ENCODE data around the gene MIER2. TPM values are rescaled to one million over a fixed set of nuclear protein-coding genes. Genes with fewer than 3 reads are reported as not detected.
"Not testable (repeated sequence)": the region's sequence is repeated elsewhere in the genome, so short reads cannot be mapped to it uniquely, and the experiment has no call there.

The MIER2 gene
- total RNA-seq, 1 donor from 2014 or later, result 43.5 TPM

DNA sequence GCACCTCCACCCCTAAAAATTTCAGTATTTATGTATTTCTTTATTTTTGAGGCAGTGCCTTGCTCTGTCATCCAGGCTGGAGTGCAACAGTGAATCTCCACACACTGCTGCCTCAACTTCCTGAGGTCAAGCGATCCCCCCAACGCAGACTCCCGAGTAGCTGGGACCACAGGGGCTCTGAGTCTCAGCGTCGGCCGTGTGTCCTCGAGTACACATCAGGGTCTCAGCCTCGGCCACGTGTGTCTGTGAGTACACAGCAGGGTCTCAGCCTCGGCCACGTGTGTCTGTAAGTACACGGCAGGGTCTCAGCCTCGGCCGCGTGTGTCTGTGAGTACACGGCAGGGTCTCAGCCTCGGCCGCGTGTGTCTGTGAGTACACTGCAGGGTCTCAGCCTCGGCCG, 43.2 kb upstream of the MIER2 start:
- Mint-ChIP-seq H3K27ac (ENCODE audit: unreplicated experiment) (no peak overlapping the region), H3K9me3 (ENCODE audit: unreplicated experiment) (peaks cover 2% of the 10 kb centered on the region), H3K36me3 (ENCODE audit: low read depth, unreplicated experiment) (peaks cover 3% of the 10 kb centered on the region), H3K4me1 (ENCODE audit: low read depth, unreplicated experiment) (peaks cover 1% of the 10 kb centered on the region), H3K4me3 (ENCODE audit: unreplicated experiment) (no peak overlapping the region), H3K27me3 (ENCODE audit: low read depth, unreplicated experiment) (peaks cover 16% of the 10 kb centered on the region)
- Histone ChIP-seq H3K4me3 (ENCODE audit: insufficient read depth, low read depth, low read length) (no peak overlapping the region), H3K9ac (ENCODE audit: low read length) (no peak overlapping the region), H2AFZ (ENCODE audit: low read depth, low read length) (no peak overlapping the region), H3K27me3 (ENCODE audit: insufficient read depth, low read length) (peaks cover 5% of the 10 kb centered on the region), H3K4me2 (ENCODE audit: low read length) (no peak overlapping the region), H3K4me1 (ENCODE audit: insufficient read depth, low read length) (peaks cover 2% of the 10 kb centered on the region), H3K9me3 (ENCODE audit: insufficient read depth, low read depth, low read length) (no peaks in the 10 kb centered on the region), H3K27ac (ENCODE audit: low read depth, low read length) (no peak overlapping the region), H3K36me3 (ENCODE audit: insufficient read depth, low read length) (no peaks in the 10 kb centered on the region), H3K79me2 (ENCODE audit: insufficient read depth, low read length) (no peaks in the 10 kb centered on the region), H4K20me1 (ENCODE audit: insufficient read depth, low read length) (no peaks in the 10 kb centered on the region)
- TF ChIP-seq, protein P1, sequence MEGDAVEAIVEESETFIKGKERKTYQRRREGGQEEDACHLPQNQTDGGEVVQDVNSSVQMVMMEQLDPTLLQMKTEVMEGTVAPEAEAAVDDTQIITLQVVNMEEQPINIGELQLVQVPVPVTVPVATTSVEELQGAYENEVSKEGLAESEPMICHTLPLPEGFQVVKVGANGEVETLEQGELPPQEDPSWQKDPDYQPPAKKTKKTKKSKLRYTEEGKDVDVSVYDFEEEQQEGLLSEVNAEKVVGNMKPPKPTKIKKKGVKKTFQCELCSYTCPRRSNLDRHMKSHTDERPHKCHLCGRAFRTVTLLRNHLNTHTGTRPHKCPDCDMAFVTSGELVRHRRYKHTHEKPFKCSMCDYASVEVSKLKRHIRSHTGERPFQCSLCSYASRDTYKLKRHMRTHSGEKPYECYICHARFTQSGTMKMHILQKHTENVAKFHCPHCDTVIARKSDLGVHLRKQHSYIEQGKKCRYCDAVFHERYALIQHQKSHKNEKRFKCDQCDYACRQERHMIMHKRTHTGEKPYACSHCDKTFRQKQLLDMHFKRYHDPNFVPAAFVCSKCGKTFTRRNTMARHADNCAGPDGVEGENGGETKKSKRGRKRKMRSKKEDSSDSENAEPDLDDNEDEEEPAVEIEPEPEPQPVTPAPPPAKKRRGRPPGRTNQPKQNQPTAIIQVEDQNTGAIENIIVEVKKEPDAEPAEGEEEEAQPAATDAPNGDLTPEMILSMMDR (IDR thresholded peaks at IDR 0.05; ENCODE audit: insufficient read depth, low read depth, low read length), result no peak
- no peak for TF ChIP-seq EZH2 (IDR thresholded peaks at IDR 0.05; ENCODE audit: insufficient read depth, low read length)
- no peak for FAIRE-seq
- DNase-seq (ENCODE audit: low read depth), result no peak

DNA sequence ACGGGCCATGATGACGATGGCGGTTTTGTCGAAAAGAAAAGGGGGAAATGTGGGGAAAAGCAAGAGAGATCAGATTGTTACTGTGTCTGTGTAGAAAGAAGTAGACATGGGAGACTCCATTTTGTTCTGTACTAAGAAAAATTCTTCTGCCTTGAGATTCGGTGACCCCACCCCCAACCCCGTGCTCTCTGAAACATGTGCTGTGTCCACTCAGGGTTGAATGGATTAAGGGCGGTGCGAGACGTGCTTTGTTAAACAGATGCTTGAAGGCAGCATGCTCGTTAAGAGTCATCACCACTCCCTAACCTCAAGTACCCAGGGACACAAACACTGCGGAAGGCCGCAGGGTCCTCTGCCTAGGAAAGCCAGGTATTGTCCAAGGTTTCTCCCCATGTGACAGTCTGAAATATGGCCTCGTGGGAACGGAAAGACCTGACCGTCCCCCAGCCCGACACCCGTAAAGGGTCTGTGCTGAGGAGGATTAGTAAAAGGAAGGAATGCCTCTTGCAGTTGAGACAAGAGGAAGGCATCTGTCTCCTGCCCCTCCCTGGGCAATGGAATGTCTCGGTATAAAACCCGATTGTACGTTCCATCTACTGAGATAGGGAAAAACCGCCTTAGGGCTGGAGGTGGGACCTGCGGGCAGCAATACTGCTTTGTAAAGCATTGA, 42.2 kb upstream of the MIER2 start:
- DNase-seq (ENCODE audit: low read depth); FAIRE-seq; H3K27ac ChIP-seq (ENCODE audit: low read depth, low read length); H3K9me3 Mint-ChIP-seq (ENCODE audit: unreplicated experiment); H3K4me2 ChIP-seq (ENCODE audit: low read length); H3K4me3 ChIP-seq (ENCODE audit: insufficient read depth, low read depth, low read length); H3K4me1 Mint-ChIP-seq (ENCODE audit: low read depth, unreplicated experiment); H3K9me3 ChIP-seq (ENCODE audit: insufficient read depth, low read depth, low read length); H3K4me3 Mint-ChIP-seq (ENCODE audit: unreplicated experiment); H3K27ac Mint-ChIP-seq (ENCODE audit: unreplicated experiment); H4K20me1 ChIP-seq (ENCODE audit: insufficient read depth, low read length); H3K9ac ChIP-seq (ENCODE audit: low read length); H3K36me3 ChIP-seq (ENCODE audit: insufficient read depth, low read length); H3K36me3 Mint-ChIP-seq (ENCODE audit: low read depth, unreplicated experiment); H3K79me2 ChIP-seq (ENCODE audit: insufficient read depth, low read length); H3K4me1 ChIP-seq (ENCODE audit: insufficient read depth, low read length); H3K27me3 ChIP-seq (ENCODE audit: insufficient read depth, low read length); H2AFZ ChIP-seq (ENCODE audit: low read depth, low read length): not testable (repeated sequence)
- H3K27me3 Mint-ChIP-seq (ENCODE audit: low read depth, unreplicated experiment), result peaks cover 11% of the 10 kb centered on the region

DNA sequence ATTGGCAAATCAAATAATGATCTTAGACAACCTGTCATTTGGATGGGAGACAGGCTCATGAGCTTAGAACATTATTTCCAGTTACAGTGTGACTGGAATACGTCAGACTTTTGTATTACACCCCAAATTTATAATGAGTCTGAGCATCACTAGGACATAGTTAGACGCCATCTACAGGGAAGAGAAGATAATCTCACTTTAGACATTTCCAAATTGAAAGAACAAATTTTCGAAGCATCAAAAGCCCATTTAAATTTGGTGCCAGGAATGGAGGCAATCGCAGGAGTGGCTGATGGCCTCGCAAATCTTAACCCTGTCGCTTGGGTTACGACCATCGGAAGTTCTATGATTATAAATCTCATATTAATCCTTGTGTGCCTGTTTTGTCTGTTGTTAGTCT, 41.6 kb upstream of the MIER2 start:
- H3K36me3 ChIP-seq (ENCODE audit: insufficient read depth, low read length); H3K4me3 ChIP-seq (ENCODE audit: insufficient read depth, low read depth, low read length); H3K4me2 ChIP-seq (ENCODE audit: low read length); H3K9me3 ChIP-seq (ENCODE audit: insufficient read depth, low read depth, low read length); H3K4me1 ChIP-seq (ENCODE audit: insufficient read depth, low read length); H3K36me3 Mint-ChIP-seq (ENCODE audit: low read depth, unreplicated experiment); H3K4me1 Mint-ChIP-seq (ENCODE audit: low read depth, unreplicated experiment); H3K27ac ChIP-seq (ENCODE audit: low read depth, low read length); H3K27ac Mint-ChIP-seq (ENCODE audit: unreplicated experiment); H4K20me1 ChIP-seq (ENCODE audit: insufficient read depth, low read length); H3K9ac ChIP-seq (ENCODE audit: low read length); H3K4me3 Mint-ChIP-seq (ENCODE audit: unreplicated experiment); H3K27me3 ChIP-seq (ENCODE audit: insufficient read depth, low read length); FAIRE-seq; DNase-seq (ENCODE audit: low read depth); H2AFZ ChIP-seq (ENCODE audit: low read depth, low read length); H3K27me3 Mint-ChIP-seq (ENCODE audit: low read depth, unreplicated experiment); H3K79me2 ChIP-seq (ENCODE audit: insufficient read depth, low read length); H3K9me3 Mint-ChIP-seq (ENCODE audit: unreplicated experiment): not testable (repeated sequence)
